ENCODE data around the gene OR4C5. TPM values are rescaled to one million over a fixed set of nuclear protein-coding genes. Genes with fewer than 3 reads are reported as not detected.
"Not testable (repeated sequence)": the region's sequence is repeated elsewhere in the genome, so short reads cannot be mapped to it uniquely, and the experiment has no call there.

OR4C5 gene
- total and polyA plus RNA-seq, 4 donors, result not detected

- H3K27ac ChIP-seq (ENCODE audit: low read depth in 1 of 2, low read length in 2 of 2); H3K4me1 ChIP-seq (ENCODE audit: control insufficient read depth in 1 of 2, insufficient read depth in 2 of 2, low read length in 2 of 2); intact Hi-C loops (cut with DNase I); DNase-seq; H3K36me3 ChIP-seq (ENCODE audit: control insufficient read depth in 1 of 2, insufficient read depth in 2 of 2, low read length in 1 of 2); H3K9me3 ChIP-seq (ENCODE audit: control insufficient read depth, low read length); ATAC-seq (ENCODE audit: low FRiP score); H3K4me3 ChIP-seq (ENCODE audit: low read length in 2 of 2); H3K27me3 ChIP-seq (ENCODE audit: control insufficient read depth in 1 of 2, insufficient read depth in 2 of 2, low read length in 1 of 2): not testable (repeated sequence)
These were observed 41.6 kb downstream of the OR4C5 start, which contains the start of gene OR4C3 for GRCh38 chr11:48324620-48325019. Gene OR4C3 (plus strand): TSS chr11:48324920. CDS start chr11:48325022, 102 bp downstream.

- H3K4me3 ChIP-seq (ENCODE audit: low read length in 2 of 2); H3K36me3 ChIP-seq (ENCODE audit: control insufficient read depth in 1 of 2, insufficient read depth in 2 of 2, low read length in 1 of 2); DNase-seq; intact Hi-C loops (cut with DNase I); ATAC-seq (ENCODE audit: low FRiP score); H3K27ac ChIP-seq (ENCODE audit: low read depth in 1 of 2, low read length in 2 of 2); H3K9me3 ChIP-seq (ENCODE audit: control insufficient read depth, low read length); H3K27me3 ChIP-seq (ENCODE audit: control insufficient read depth in 1 of 2, insufficient read depth in 2 of 2, low read length in 1 of 2); H3K4me1 ChIP-seq (ENCODE audit: control insufficient read depth in 1 of 2, insufficient read depth in 2 of 2, low read length in 2 of 2): not testable (repeated sequence)
- WGBS, 2 donors, result 87 to 94% methylated on average over 2 of the region's 2 CpGs
These were observed 46.5 kb downstream of the OR4C5 start for GRCh38 chr11:48319813-48320212.

Other genes starting within 250 kb of the OR4C5 start
- not detected for gene OR4B1, start 149.7 kb downstream of the OR4C5 start, total RNA-seq
- not detected for gene OR4B1, start 149.7 kb downstream of the OR4C5 start, polyA plus RNA-seq
- gene OR4X2, start 121.4 kb downstream of the OR4C5 start, total RNA-seq, result not detected
- not detected for gene OR4X2, start 121.4 kb downstream of the OR4C5 start, polyA plus RNA-seq
- not detected for gene OR4X1, start 102.6 kb downstream of the OR4C5 start, total RNA-seq
- not detected for gene OR4X1, start 102.6 kb downstream of the OR4C5 start, polyA plus RNA-seq
- gene OR4S1, start 60.2 kb downstream of the OR4C5 start, total RNA-seq, result not detected
- gene OR4S1, start 60.2 kb downstream of the OR4C5 start, polyA plus RNA-seq, result not detected
- gene OR4C3, start 41.5 kb downstream of the OR4C5 start, total RNA-seq, result not detected
- not detected for gene OR4C3, start 41.5 kb downstream of the OR4C5 start, polyA plus RNA-seq
- not detected for gene OR4A47, start 122.3 kb upstream of the OR4C5 start, total RNA-seq
- gene OR4A47, start 122.3 kb upstream of the OR4C5 start, polyA plus RNA-seq, result not detected